Measurements from ENCODE around the gene ATP7B.

GRCh38 chr13:51912511-51913225 is 98.6 kb downstream of the ATP7B start:
- TF ChIP-seq, protein P1, sequence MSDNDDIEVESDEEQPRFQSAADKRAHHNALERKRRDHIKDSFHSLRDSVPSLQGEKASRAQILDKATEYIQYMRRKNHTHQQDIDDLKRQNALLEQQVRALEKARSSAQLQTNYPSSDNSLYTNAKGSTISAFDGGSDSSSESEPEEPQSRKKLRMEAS (IDR thresholded peaks at IDR 0.05), result no peak
- TF ChIP-seq NFIC (IDR thresholded peaks at IDR 0.05) (no peak), FOXM1 (IDR thresholded peaks at IDR 0.05; ENCODE audit: borderline replicate concordance, low read depth) (no peak), YY1 (IDR thresholded peaks at IDR 0.05; ENCODE audit: low read depth) (no peak), EP300 (IDR thresholded peaks at IDR 0.05; ENCODE audit: borderline replicate concordance) (no peak)
